ENCODE measurements around the gene TBCD. TPM values are rescaled to one million over a fixed set of nuclear protein-coding genes. Genes with fewer than 3 reads are reported as not detected.

TBCD gene
- polyA plus RNA-seq, 3 donors from 2014 or later: 70.2 to 142 (median 99.7) TPM

- Mint-ChIP-seq H3K4me1 (peaks cover 75 to 79% of the 10 kb centered on the region in 2 donors), H3K9me3 (no peaks in the 10 kb centered on the region), H3K27ac (peak overlapping the region in 5 of 6 donors; percentile 69 to 99 (median 77)), H3K36me3 (peaks cover 0 to 21% (median 18%) of the 10 kb centered on the region in 3 donors), H3K4me3 (peak overlapping the region in 3 of 5 donors; percentile 7 to 33 (median 13)), H3K27me3 (ENCODE audit: low read depth in 3 of 3) (peaks cover 16 to 37% (median 33%) of the 10 kb centered on the region in 3 donors)
- DNase-seq: no peak
Observed at GRCh38 chr17:82880620-82881323, 128.9 kb downstream of the TBCD start.

- peaks cover 16 to 37% (median 33%) of the 10 kb centered on the region in 3 donors for H3K27me3 Mint-ChIP-seq (ENCODE audit: low read depth in 3 of 3)
- DNase-seq: no peak
- peaks cover 0 to 21% (median 21%) of the 10 kb centered on the region in 3 donors for H3K36me3 Mint-ChIP-seq
- peaks cover 81 to 85% of the 10 kb centered on the region in 2 donors for H3K4me1 Mint-ChIP-seq
- peak overlapping the region in 2 of 5 donors; percentile 50 to 60 for H3K4me3 Mint-ChIP-seq
- H3K9me3 Mint-ChIP-seq: no peaks in the 10 kb centered on the region
- peak overlapping the region in 5 of 6 donors; percentile 73 to 99 (median 90) for H3K27ac Mint-ChIP-seq
Observed at GRCh38 chr17:82881324-82881823, 129.5 kb downstream of the TBCD start.

GRCh38 chr17:82881900-82882714, 130.2 kb downstream of the TBCD start:
- H3K4me1 Mint-ChIP-seq: peaks cover 84 to 86% of the 10 kb centered on the region in 2 donors
- DNase-seq: no peak
- peaks cover 0 to 22% (median 22%) of the 10 kb centered on the region in 3 donors for H3K36me3 Mint-ChIP-seq

GRCh38 chr17:82882715-82883418, 131.0 kb downstream of the TBCD start:
- H3K36me3 Mint-ChIP-seq: peaks cover 0 to 30% (median 30%) of the 10 kb centered on the region in 3 donors
- peak; percentile 89 to 91 (median 89) for DNase-seq
- H3K4me1 Mint-ChIP-seq: peaks cover 92 to 93% of the 10 kb centered on the region in 2 donors
- no peaks in the 10 kb centered on the region for H3K9me3 Mint-ChIP-seq
- H3K4me3 Mint-ChIP-seq: peak overlapping the region; percentile 81 to 87 (median 85)
- peak overlapping the region; percentile 95 to 100 (median 99) for H3K27ac Mint-ChIP-seq
- peaks cover 16 to 39% (median 33%) of the 10 kb centered on the region in 3 donors for H3K27me3 Mint-ChIP-seq (ENCODE audit: low read depth in 3 of 3)

More at GRCh38 chr17:82881900-82882714, 130.2 kb downstream of the TBCD start:
- Mint-ChIP-seq H3K27ac (peak overlapping the region; percentile 95 to 100 (median 99)), H3K9me3 (no peaks in the 10 kb centered on the region), H3K4me3 (peak overlapping the region; percentile 81 to 87 (median 85)), H3K27me3 (ENCODE audit: low read depth in 3 of 3) (peaks cover 16 to 39% (median 33%) of the 10 kb centered on the region in 3 donors)

- Mint-ChIP-seq H3K36me3 (peaks cover 0 to 28% (median 28%) of the 10 kb centered on the region in 3 donors), H3K4me1 (peaks cover 87 to 90% of the 10 kb centered on the region in 2 donors), H3K9me3 (no peaks in the 10 kb centered on the region), H3K27me3 (ENCODE audit: low read depth in 3 of 3) (peaks cover 16 to 36% (median 33%) of the 10 kb centered on the region in 3 donors), H3K4me3 (peak overlapping the region; percentile 51 to 87 (median 80)), H3K27ac (peak overlapping the region; percentile 95 to 100 (median 99))
- DNase-seq: peak; percentile 61 to 67 (median 65)
Observed at GRCh38 chr17:82883419-82884031, 131.7 kb downstream of the TBCD start.

- peak overlapping the region; percentile 95 to 100 (median 99) for H3K27ac Mint-ChIP-seq
- peaks cover 16 to 36% (median 35%) of the 10 kb centered on the region in 3 donors for H3K27me3 Mint-ChIP-seq (ENCODE audit: low read depth in 3 of 3)
- H3K4me3 Mint-ChIP-seq: peak overlapping the region; percentile 51 to 87 (median 80)
- peak; percentile 35 to 58 (median 52) for DNase-seq
- peaks cover 79 to 81% of the 10 kb centered on the region in 2 donors for H3K4me1 Mint-ChIP-seq
- no peaks in the 10 kb centered on the region for H3K9me3 Mint-ChIP-seq
- peaks cover 0 to 24% (median 22%) of the 10 kb centered on the region in 3 donors for H3K36me3 Mint-ChIP-seq
Observed at GRCh38 chr17:82884341-82884969, 132.6 kb downstream of the TBCD start.

- Mint-ChIP-seq H3K4me1 (peaks cover 74 to 76% of the 10 kb centered on the region in 2 donors), H3K9me3 (no peaks in the 10 kb centered on the region), H3K27ac (peak overlapping the region; percentile 95 to 100 (median 99)), H3K4me3 (peak overlapping the region; percentile 51 to 87 (median 79)), H3K27me3 (ENCODE audit: low read depth in 3 of 3) (peaks cover 16 to 36% (median 35%) of the 10 kb centered on the region in 3 donors), H3K36me3 (peaks cover 3 to 25% (median 22%) of the 10 kb centered on the region in 3 donors)
- peak; percentile 63 to 68 (median 66) for DNase-seq
Observed at GRCh38 chr17:82884970-82885353, 133.1 kb downstream of the TBCD start.

- Mint-ChIP-seq H3K27me3 (ENCODE audit: low read depth in 3 of 3) (peaks cover 14 to 28% (median 27%) of the 10 kb centered on the region in 3 donors), H3K27ac (peak overlapping the region in 5 of 6 donors; percentile 74 to 91 (median 86)), H3K4me1 (peaks cover 61 to 65% of the 10 kb centered on the region in 2 donors), H3K9me3 (peaks cover 0 to 2% (median 0%) of the 10 kb centered on the region in 6 donors), H3K4me3 (peak overlapping the region in 4 of 5 donors; percentile 7 to 55 (median 28)), H3K36me3 (peaks cover 7 to 33% (median 23%) of the 10 kb centered on the region in 3 donors)
- no peak for DNase-seq
Observed at GRCh38 chr17:82887255-82888164, 135.6 kb downstream of the TBCD start.

GRCh38 chr17:82888583-82889495, 137.0 kb downstream of the TBCD start:
- Mint-ChIP-seq H3K4me1 (peaks cover 61 to 65% of the 10 kb centered on the region in 2 donors), H3K4me3 (no peak overlapping the region), H3K27me3 (ENCODE audit: low read depth in 3 of 3) (peaks cover 11 to 22% (median 20%) of the 10 kb centered on the region in 3 donors), H3K9me3 (peaks cover 0 to 2% (median 0%) of the 10 kb centered on the region in 6 donors), H3K27ac (peak overlapping the region in 2 of 6 donors; percentile 63 to 86), H3K36me3 (peaks cover 7 to 34% (median 27%) of the 10 kb centered on the region in 3 donors)
- DNase-seq: no peak

GRCh38 chr17:82889496-82890338, 137.9 kb downstream of the TBCD start:
- Mint-ChIP-seq H3K36me3 (peaks cover 12 to 40% (median 35%) of the 10 kb centered on the region in 3 donors), H3K9me3 (peaks cover 0 to 2% (median 0%) of the 10 kb centered on the region in 6 donors), H3K4me3 (no peak overlapping the region), H3K4me1 (peaks cover 59 to 64% of the 10 kb centered on the region in 2 donors), H3K27ac (peak overlapping the region in 4 of 6 donors; percentile 46 to 82 (median 56)), H3K27me3 (ENCODE audit: low read depth in 3 of 3) (peaks cover 9 to 20% (median 12%) of the 10 kb centered on the region in 3 donors)
- no peak for DNase-seq
